GM12878 (cell line): ENCODE data around the gene SCMH1. TPM values are rescaled to one million over a fixed set of nuclear protein-coding genes. Genes with fewer than 3 reads are reported as not detected.

Experiments used
- ATAC-seq: fragments of 200-7000 bp; cut with Tn5 transposase; 3 replicates; pipeline ENCODE4 v1.9.1; 2020; ENCODE audit warnings: mild to moderate bottlenecking, moderate library complexity
- BruUV-seq: library from RNA; stranded (reverse); fragments of 400-500 nt; replicated peaks from 2 replicates; lab custom pipeline; 2021; lab: Mats Ljungman, UMichigan
- CTCF ChIA-PET: fragments of 300-600 bp; sonication (Branson Sonifier 250); formaldehyde crosslinking; extraction: SDS; loops from one replicate; lab custom pipeline; 2021; ENCODE audit warnings: inconsistent platforms; lab: Yijun Ruan, JAX
- POLR2A ChIA-PET: fragments of 350-600 bp; formaldehyde crosslinking; extraction: SDS; loops from one replicate; lab custom pipeline; 2021; ENCODE audit warnings: inconsistent platforms; lab: Charles Lee
- RAD21 ChIA-PET: fragments of 300-600 bp; sonication (Branson Sonifier 250); formaldehyde crosslinking; loops from one replicate; lab custom pipeline; 2023; ENCODE audit warnings: antibody characterized with exemption; ENCODE audit not compliant: unreplicated experiment; lab: Charles Lee
- SMC1A ChIA-PET: fragments of 300-600 bp; sonication (Branson Sonifier 250); formaldehyde crosslinking; loops from one replicate; lab custom pipeline; 2023; ENCODE audit not compliant: unreplicated experiment, uncharacterized antibody; lab: Charles Lee
- DNase-seq: peaks from one replicate; pipeline ENCODE4 v3.0.0-alpha.2; 2011; ENCODE audit warnings: low read depth, low spot score
- FAIRE-seq: peaks from 3 replicates; lab custom pipeline; 2011; peaks lifted over from hg19 to GRCh38; lab: Jason Lieb, UNC
- H2AFZ ChIP-seq: 2 replicates; pipeline ENCODE4 v1.6.0; 2011; ENCODE audit warnings: low read depth, low read length, control low read depth; ENCODE audit not compliant: control insufficient read depth
- H3K27ac ChIP-seq: 2 replicates; pipeline ENCODE4 v1.5.1; 2011; ENCODE audit warnings: control low read depth; ENCODE audit not compliant: control insufficient read depth, insufficient read depth
- H3K27me3 ChIP-seq, 2 experiments: replicated peaks in 1 of 2; 2 replicates each; pipeline versions ENCODE4 v1.6.0 to v1.6.1; 2011; ENCODE audit warnings: low read length in 1 of 2; ENCODE audit not compliant: control insufficient read depth in 2 of 2, insufficient read depth in 2 of 2
- H3K36me3 ChIP-seq, 2 experiments: 2 replicates each; pipeline ENCODE4 v1.5.1; 2011; ENCODE audit warnings: low read length in 1 of 2; ENCODE audit not compliant: control insufficient read depth in 2 of 2, insufficient read depth in 2 of 2
- H3K4me1 ChIP-seq: 2 replicates; pipeline ENCODE4 v1.6.1; 2011; ENCODE audit warnings: mild to moderate bottlenecking, low read length, moderate library complexity, mixed read lengths; ENCODE audit not compliant: control insufficient read depth, insufficient read depth
- H3K4me2 ChIP-seq: 2 replicates; pipeline ENCODE4 v1.6.0; 2011; ENCODE audit warnings: control low read depth; ENCODE audit not compliant: control insufficient read depth, insufficient read depth
- H3K4me3 ChIP-seq: fragments of 200-600 bp; sonication (generic); 2 replicates; pipeline ENCODE4 v1.5.1; 2016
- H3K79me2 ChIP-seq: 2 replicates; pipeline ENCODE4 v1.6.0; 2011; ENCODE audit warnings: low read length; ENCODE audit not compliant: control insufficient read depth, insufficient read depth
- H3K9ac ChIP-seq: 2 replicates; pipeline ENCODE4 v1.8.0; 2011; ENCODE audit warnings: low read length, control low read depth, mixed read lengths; ENCODE audit not compliant: control insufficient read depth, insufficient read depth
- H3K9me3 ChIP-seq: replicated peaks from 3 replicates; pipeline ENCODE4 v1.5.1; 2011; ENCODE audit warnings: mild to moderate bottlenecking, low read length; ENCODE audit not compliant: control insufficient read depth, insufficient read depth
- H4K20me1 ChIP-seq: 2 replicates; pipeline ENCODE4 v1.6.0; 2011; ENCODE audit not compliant: control insufficient read depth, insufficient read depth
- BRCA1 ChIP-seq: IDR thresholded peaks from 2 replicates; pipeline ENCODE4 v1.6.1; 2011; ENCODE audit warnings: low read depth, low read length, improper control_type of control experiment
- CHD4 ChIP-seq: fragments of 200-600 bp; sonication (generic); IDR thresholded peaks from 2 replicates; pipeline ENCODE4 v1.6.1; 2016; ENCODE audit warnings: mild to moderate bottlenecking
- ETV6 ChIP-seq, 2 experiments: fragments of 450-650 bp in 1 of 2; IDR thresholded peaks in 1 of 2; conservative IDR thresholded peaks in 1 of 2; 2 replicates each; pipeline ENCODE4 v1.6.1; 2014; ENCODE audit warnings: antibody characterized with exemption in 1 of 2, borderline replicate concordance in 1 of 2, low read depth in 1 of 2, mild to moderate bottlenecking in 1 of 2, moderate library complexity in 1 of 2
- EZH2 ChIP-seq: IDR thresholded peaks from 2 replicates; pipeline ENCODE4 v1.6.1; 2012; ENCODE audit warnings: low read depth, mild to moderate bottlenecking, control low read depth, inconsistent platforms, low read length, borderline replicate concordance; ENCODE audit not compliant: control insufficient read depth
- KAT2A ChIP-seq: conservative IDR thresholded peaks from 2 replicates; pipeline ENCODE4 v1.6.1; 2011; ENCODE audit warnings: low read depth, low read length; ENCODE audit not compliant: control insufficient read depth
- MTA3 ChIP-seq: IDR thresholded peaks from 2 replicates; pipeline ENCODE4 v1.6.1; 2012; ENCODE audit warnings: low read length, inconsistent platforms, borderline replicate concordance
- MYB ChIP-seq: fragments of 150-350 bp; IDR thresholded peaks from 2 replicates; pipeline ENCODE4 v1.6.1; 2014; ENCODE audit warnings: mild to moderate bottlenecking, low read depth, low read length, borderline replicate concordance
- NR2C1 ChIP-seq: fragments of 450-650 bp; IDR thresholded peaks from 2 replicates; pipeline ENCODE4 v1.6.1; 2017; ENCODE audit warnings: antibody characterized with exemption, mild to moderate bottlenecking, moderate library complexity
- NRF1 ChIP-seq: conservative IDR thresholded peaks from 2 replicates; pipeline ENCODE4 v1.6.1; 2011; ENCODE audit warnings: mild to moderate bottlenecking, low read depth, low read length, improper control_type of control experiment
- POLR2AphosphoS5 ChIP-seq: IDR thresholded peaks from 2 replicates; pipeline ENCODE4 v1.6.1; 2011; ENCODE audit warnings: mild to moderate bottlenecking, low read length, inconsistent platforms
- SMAD5 ChIP-seq: IDR thresholded peaks from 2 replicates; pipeline ENCODE4 v1.6.1; 2016; ENCODE audit warnings: antibody characterized with exemption, low read depth
- YBX1 ChIP-seq: fragments of 450-650 bp; IDR thresholded peaks from 2 replicates; pipeline ENCODE4 v1.6.1; 2016; ENCODE audit warnings: antibody characterized with exemption
- ZNF217 ChIP-seq: fragments of 450-650 bp; IDR thresholded peaks from 2 replicates; pipeline ENCODE4 v1.6.1; 2017; ENCODE audit warnings: antibody characterized with exemption, mild to moderate bottlenecking
- WGBS: methylation state at CpG from one replicate; pipeline ENCODE4 v1.1.6; 2016; ENCODE audit warnings: low lambda C conversion rate; ENCODE audit not compliant: insufficient replicate concordance, insufficient coverage; ENCODE audit errors: missing lambda C conversion rate; 5-methylcytosine and 5-hydroxymethylcytosine counted together
- in situ Hi-C: fragments of 300-500 bp; cut with MboI; formaldehyde crosslinking; loops from 9 replicates; pipeline ENCODE4 v1.14.3; 2018; ENCODE audit warnings: mixed read lengths
- intact Hi-C: fragments of 100-400 bp; cut with micrococcal nuclease; formaldehyde crosslinking; loops from one replicate; pipeline ENCODE4 v1.14.2; 2022; ENCODE audit not compliant: unreplicated experiment
- polyA plus RNA-seq, 11 experiments: library from polyadenylated mRNA; depleted of rRNA in 4 of 11; unstranded in 6 of 11; stranded (reverse) in 5 of 11; fragments of >200 nt; fragmentation: Nextera tagmentation in 4 of 11; fragmentation: Illumina TruSeq in 1 of 11; extraction: Ambion mirVana in 4 of 11; extraction: Trizol in 1 of 11; gene quantifications; 1 replicate in 1 of 11; 2 replicates in 10 of 11; pipeline versions ENCODE4 v1.2.1 to v1.2.3, GENCODE V29; 2011 to 2016; ENCODE audit warnings: inconsistent platforms in 2 of 11, missing spikeins in 2 of 11, low read depth in 1 of 11
- total RNA-seq, 4 experiments: library from RNA; depleted of rRNA in 3 of 4; stranded (reverse); fragments of >200 nt in 3 of 4; fragmentation: Illumina TruSeq in 1 of 4; extraction: Trizol in 1 of 4; gene quantifications; 2 replicates each; pipeline versions ENCODE4 v1.2.1 to v1.2.3, GENCODE V29; 2013 to 2021
- TF ChIP-seq, protein P1 (sequence below): IDR thresholded peaks from 2 replicates; pipeline ENCODE4 v1.6.1; 2011; ENCODE audit warnings: borderline replicate concordance, low read depth, mild to moderate bottlenecking, moderate library complexity, low read length; ENCODE audit not compliant: insufficient read depth, poor library complexity, severe bottlenecking
- TF ChIP-seq, protein P2 (sequence below), 3 experiments: IDR thresholded peaks in 2 of 3; conservative IDR thresholded peaks in 1 of 3; 2 replicates each; pipeline ENCODE4 v1.5.1; 2011; ENCODE audit warnings: low read depth in 3 of 3, low read length in 3 of 3, mild to moderate bottlenecking in 3 of 3, control low read depth in 2 of 3, moderate library complexity in 2 of 3, inconsistent platforms in 1 of 3, mixed read lengths in 1 of 3; ENCODE audit not compliant: control insufficient read depth in 2 of 3, insufficient read depth in 1 of 3; ENCODE audit errors: extremely low read depth in 1 of 3
- TF ChIP-seq, protein P3 (sequence below): fragments of 450-650 bp; IDR thresholded peaks from 2 replicates; pipeline ENCODE4 v1.6.1; 2017; ENCODE audit warnings: antibody characterized with exemption, mild to moderate bottlenecking, moderate library complexity

SCMH1 gene
- total and polyA plus RNA-seq, 10 of the 15 experiments (the other 5 are each of a cell fraction or from before 2014, with no cell fraction given): 7.5 to 44.1 (median 27.8) TPM

DNA sequence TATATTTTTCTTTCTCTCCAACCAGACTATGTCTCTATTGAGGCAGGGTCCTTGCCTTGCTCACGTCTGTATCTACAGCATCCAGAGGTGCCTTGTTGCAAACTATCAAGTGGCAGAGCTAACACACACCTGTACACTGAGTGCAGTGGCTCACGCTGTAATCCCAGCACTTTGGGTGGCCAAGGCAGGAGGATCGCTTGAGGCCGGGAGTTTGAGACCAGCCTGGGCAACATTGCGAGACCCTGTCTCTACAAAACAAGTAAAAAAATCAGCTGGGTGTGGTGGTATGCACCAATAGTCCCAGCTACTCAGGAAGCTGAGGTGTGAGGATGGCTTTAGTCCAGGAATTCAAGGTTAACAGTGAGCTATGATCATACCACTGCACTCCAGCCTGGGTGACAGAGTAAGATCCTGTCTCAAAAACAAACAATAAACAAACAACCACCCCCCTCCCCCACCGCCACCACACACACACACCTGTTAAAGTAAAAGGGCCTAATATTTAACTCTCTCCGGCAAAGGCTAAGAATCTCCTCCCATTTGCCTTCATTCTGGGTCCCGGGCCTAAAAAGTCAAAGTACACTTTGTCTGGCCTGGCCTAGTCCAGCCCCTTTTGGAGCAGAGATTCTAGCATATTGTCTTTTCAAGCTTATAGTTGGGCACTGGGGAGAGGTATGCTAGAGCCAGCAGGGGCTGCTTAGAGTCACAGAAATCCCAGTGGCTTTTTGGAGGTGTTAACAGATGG lies 211.1 kb downstream of the SCMH1 start:
- Histone ChIP-seq H3K4me1 (no peaks in the 10 kb centered on the region), H3K9ac (no peak overlapping the region), H3K4me2 (no peak overlapping the region), H2AFZ (no peak overlapping the region), H4K20me1 (no peaks in the 10 kb centered on the region), H3K36me3 (peaks cover 5 to 27% of the 10 kb centered on the region in 2 experiments), H3K4me3 (no peak overlapping the region), H3K9me3 (no peaks in the 10 kb centered on the region), H3K27ac (no peak overlapping the region), H3K79me2 (no peaks in the 10 kb centered on the region), H3K27me3 (no peaks in the 10 kb centered on the region)
- in situ Hi-C loops (no loop called here), intact Hi-C loops (no loop called here)
- ChIA-PET RAD21 (no interaction called here), SMC1A (no interaction called here), CTCF (no interaction called here), POLR2A (no interaction called here)
- FAIRE-seq (no peak), DNase-seq (no peak), ATAC-seq (no peak)
- WGBS: 87% methylated on average over 8 of the region's 8 CpGs
- BruUV-seq: no TSS peak
- TF ChIP-seq SMAD5 (no peak), MYB (no peak), YBX1 (no peak), KAT2A (no peak), ETV6 (conservative IDR thresholded peaks at IDR 0.05 in 1 of 2, IDR thresholded peaks at IDR 0.05 in 1 of 2; ENCODE audit: borderline replicate concordance in 1 of 2, low read depth in 1 of 2) (no peak), NR2C1 (no peak), NRF1 (no peak), ZNF217 (no peak), CHD4 (no peak), EZH2 (no peak), MTA3 (no peak), POLR2AphosphoS5 (no peak), BRCA1 (no peak)
- TF ChIP-seq, protein P1, sequence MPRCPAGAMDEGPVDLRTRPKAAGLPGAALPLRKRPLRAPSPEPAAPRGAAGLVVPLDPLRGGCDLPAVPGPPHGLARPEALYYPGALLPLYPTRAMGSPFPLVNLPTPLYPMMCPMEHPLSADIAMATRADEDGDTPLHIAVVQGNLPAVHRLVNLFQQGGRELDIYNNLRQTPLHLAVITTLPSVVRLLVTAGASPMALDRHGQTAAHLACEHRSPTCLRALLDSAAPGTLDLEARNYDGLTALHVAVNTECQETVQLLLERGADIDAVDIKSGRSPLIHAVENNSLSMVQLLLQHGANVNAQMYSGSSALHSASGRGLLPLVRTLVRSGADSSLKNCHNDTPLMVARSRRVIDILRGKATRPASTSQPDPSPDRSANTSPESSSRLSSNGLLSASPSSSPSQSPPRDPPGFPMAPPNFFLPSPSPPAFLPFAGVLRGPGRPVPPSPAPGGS: no peak
- TF ChIP-seq, protein P2, sequence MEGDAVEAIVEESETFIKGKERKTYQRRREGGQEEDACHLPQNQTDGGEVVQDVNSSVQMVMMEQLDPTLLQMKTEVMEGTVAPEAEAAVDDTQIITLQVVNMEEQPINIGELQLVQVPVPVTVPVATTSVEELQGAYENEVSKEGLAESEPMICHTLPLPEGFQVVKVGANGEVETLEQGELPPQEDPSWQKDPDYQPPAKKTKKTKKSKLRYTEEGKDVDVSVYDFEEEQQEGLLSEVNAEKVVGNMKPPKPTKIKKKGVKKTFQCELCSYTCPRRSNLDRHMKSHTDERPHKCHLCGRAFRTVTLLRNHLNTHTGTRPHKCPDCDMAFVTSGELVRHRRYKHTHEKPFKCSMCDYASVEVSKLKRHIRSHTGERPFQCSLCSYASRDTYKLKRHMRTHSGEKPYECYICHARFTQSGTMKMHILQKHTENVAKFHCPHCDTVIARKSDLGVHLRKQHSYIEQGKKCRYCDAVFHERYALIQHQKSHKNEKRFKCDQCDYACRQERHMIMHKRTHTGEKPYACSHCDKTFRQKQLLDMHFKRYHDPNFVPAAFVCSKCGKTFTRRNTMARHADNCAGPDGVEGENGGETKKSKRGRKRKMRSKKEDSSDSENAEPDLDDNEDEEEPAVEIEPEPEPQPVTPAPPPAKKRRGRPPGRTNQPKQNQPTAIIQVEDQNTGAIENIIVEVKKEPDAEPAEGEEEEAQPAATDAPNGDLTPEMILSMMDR (IDR thresholded peaks at IDR 0.05 in 2 of 3, conservative IDR thresholded peaks at IDR 0.05 in 1 of 3; ENCODE audit: control insufficient read depth in 2 of 3, extremely low read depth in 1 of 3, insufficient read depth in 1 of 3, low read depth in 3 of 3, low read length in 3 of 3): no peak
- TF ChIP-seq, protein P3, sequence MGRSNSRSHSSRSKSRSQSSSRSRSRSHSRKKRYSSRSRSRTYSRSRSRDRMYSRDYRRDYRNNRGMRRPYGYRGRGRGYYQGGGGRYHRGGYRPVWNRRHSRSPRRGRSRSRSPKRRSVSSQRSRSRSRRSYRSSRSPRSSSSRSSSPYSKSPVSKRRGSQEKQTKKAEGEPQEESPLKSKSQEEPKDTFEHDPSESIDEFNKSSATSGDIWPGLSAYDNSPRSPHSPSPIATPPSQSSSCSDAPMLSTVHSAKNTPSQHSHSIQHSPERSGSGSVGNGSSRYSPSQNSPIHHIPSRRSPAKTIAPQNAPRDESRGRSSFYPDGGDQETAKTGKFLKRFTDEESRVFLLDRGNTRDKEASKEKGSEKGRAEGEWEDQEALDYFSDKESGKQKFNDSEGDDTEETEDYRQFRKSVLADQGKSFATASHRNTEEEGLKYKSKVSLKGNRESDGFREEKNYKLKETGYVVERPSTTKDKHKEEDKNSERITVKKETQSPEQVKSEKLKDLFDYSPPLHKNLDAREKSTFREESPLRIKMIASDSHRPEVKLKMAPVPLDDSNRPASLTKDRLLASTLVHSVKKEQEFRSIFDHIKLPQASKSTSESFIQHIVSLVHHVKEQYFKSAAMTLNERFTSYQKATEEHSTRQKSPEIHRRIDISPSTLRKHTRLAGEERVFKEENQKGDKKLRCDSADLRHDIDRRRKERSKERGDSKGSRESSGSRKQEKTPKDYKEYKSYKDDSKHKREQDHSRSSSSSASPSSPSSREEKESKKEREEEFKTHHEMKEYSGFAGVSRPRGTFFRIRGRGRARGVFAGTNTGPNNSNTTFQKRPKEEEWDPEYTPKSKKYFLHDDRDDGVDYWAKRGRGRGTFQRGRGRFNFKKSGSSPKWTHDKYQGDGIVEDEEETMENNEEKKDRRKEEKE: no peak
